HG02759 (cell line): ENCODE data around the gene GLT6D1.

Experiments
- ATAC-seq: cut with Tn5 transposase; IDR thresholded peaks from one replicate; pipeline ENCODE4 v1.9.1; 2021; ENCODE audit warnings: mild to moderate bottlenecking, moderate library complexity; ENCODE audit not compliant: unreplicated experiment

GLT6D1 gene

GRCh38 chr9:135588886-135589595, 50.3 kb downstream of the GLT6D1 start:
- no peak for ATAC-seq

GRCh38 chr9:135588371-135588770, 51.0 kb downstream of the GLT6D1 start:
- ATAC-seq: no peak

- ATAC-seq: no peak
Observed at GRCh38 chr9:135587658-135588057, 51.7 kb downstream of the GLT6D1 start.

GRCh38 chr9:135586601-135587109, 52.7 kb downstream of the GLT6D1 start:
- no peak for ATAC-seq

GRCh38 chr9:135584934-135585333, 54.4 kb downstream of the GLT6D1 start:
- no peak for ATAC-seq

GRCh38 chr9:135584371-135584770, 55.0 kb downstream of the GLT6D1 start:
- ATAC-seq: no peak

- no peak for ATAC-seq
Observed at GRCh38 chr9:135583688-135584011, 55.7 kb downstream of the GLT6D1 start.

GRCh38 chr9:135582966-135583687, 56.2 kb downstream of the GLT6D1 start:
- no peak for ATAC-seq

GRCh38 chr9:135582541-135582940, 56.8 kb downstream of the GLT6D1 start:
- no peak for ATAC-seq

- ATAC-seq: no peak
Observed at GRCh38 chr9:135581636-135582426, 57.5 kb downstream of the GLT6D1 start.

GRCh38 chr9:135580664-135581380, 58.5 kb downstream of the GLT6D1 start:
- ATAC-seq: no peak

GRCh38 chr9:135579889-135580660, 59.3 kb downstream of the GLT6D1 start:
- ATAC-seq: no peak

- no peak for ATAC-seq
Observed at GRCh38 chr9:135579356-135579755, 60.0 kb downstream of the GLT6D1 start.

GRCh38 chr9:135577256-135577655, 62.1 kb downstream of the GLT6D1 start:
- ATAC-seq: no peak

GRCh38 chr9:135575995-135576631, 63.2 kb downstream of the GLT6D1 start:
- ATAC-seq: no peak

- no peak for ATAC-seq
Observed at GRCh38 chr9:135574943-135575342, 64.4 kb downstream of the GLT6D1 start.

GRCh38 chr9:135574331-135574730, 65.0 kb downstream of the GLT6D1 start:
- no peak for ATAC-seq
